ENCODE measurements around the gene SBNO2. TPM values are rescaled to one million over a fixed set of nuclear protein-coding genes. Genes with fewer than 3 reads are reported as not detected.

Gene SBNO2
- total RNA-seq, 1 experiment from 2014 or later: 46.3 TPM

DNA sequence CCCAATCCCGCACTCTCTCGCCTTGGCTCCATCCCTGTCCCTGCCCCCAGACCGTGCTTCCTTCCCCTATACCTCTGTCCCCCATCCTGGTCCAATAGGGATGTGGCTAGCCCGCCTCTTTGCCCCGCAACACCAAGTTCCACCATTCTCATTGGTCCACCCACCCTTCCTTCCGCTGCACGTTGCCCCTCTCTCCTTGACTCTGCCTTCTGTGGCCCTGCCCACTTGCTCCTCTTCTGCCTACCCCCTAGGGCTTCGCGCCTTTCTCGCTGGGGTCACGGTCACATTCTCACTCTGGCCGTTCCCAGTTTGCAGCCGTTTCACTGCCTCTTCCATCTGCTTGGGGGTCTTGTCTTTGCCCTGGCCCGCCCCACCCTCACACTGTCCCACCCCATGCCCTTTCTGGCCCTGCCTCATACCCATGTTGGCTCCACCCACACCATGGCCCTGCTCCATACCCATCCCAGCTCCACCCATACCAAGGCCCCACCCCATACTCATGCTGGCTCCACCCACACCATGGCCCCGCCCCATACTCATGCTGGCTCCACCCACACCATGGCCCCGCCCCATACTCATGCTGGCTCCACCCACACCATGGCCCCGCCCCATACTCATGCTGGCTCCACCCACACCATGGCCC is 111.6 kb downstream of the SBNO2 start:
- no peak overlapping the region for H2AK5ac ChIP-seq (ENCODE audit: insufficient read length, low read length)
- Mint-ChIP-seq H3K9me3 (no peaks in the 10 kb centered on the region), H3K4me3 (peak overlapping the region; percentile 14 to 72; a peak in 4 of 5 replicates), H3K27me3 (ENCODE audit: low read depth) (peaks cover 13% of the 10 kb centered on the region), H3K27ac (peak overlapping the region; percentile 23 to 99 (median 93); a peak in 5 of 7 replicates), H3K4me1 (peaks cover 11 to 32% of the 10 kb centered on the region in 2 experiments), H3K36me3 (ENCODE audit: insufficient read depth in 1 of 3, low read depth in 3 of 3) (peaks cover 0 to 5% (median under 1%) of the 10 kb centered on the region in 3 experiments; a peak in 1 of 7 replicates)
- peak overlapping the region; percentile 8 for H3K18ac ChIP-seq (ENCODE audit: insufficient read length, low read depth, low read length)
- DNase-seq: peak; percentile 72
- H4K20me1 ChIP-seq (ENCODE audit: control insufficient read depth, insufficient read depth, insufficient read length): no peaks in the 10 kb centered on the region
- peaks cover 21% of the 10 kb centered on the region for H3K23me2 ChIP-seq (ENCODE audit: insufficient read length, low read depth, low read length, poor library complexity, severe bottlenecking)
- no peak overlapping the region for H4K91ac ChIP-seq (ENCODE audit: insufficient read length, low read depth, low read length)
- no peak overlapping the region for H3K14ac ChIP-seq (ENCODE audit: insufficient read depth, low read length)
- H3K9me3 ChIP-seq (ENCODE audit: control insufficient read depth, low read depth, low read length): peaks cover 10% of the 10 kb centered on the region
- no peak overlapping the region for H3K56ac ChIP-seq (ENCODE audit: insufficient read length, low read depth, low read length)
- peaks cover 5% of the 10 kb centered on the region; the same call in 1 of the 2 replicates for H3K4me1 ChIP-seq (ENCODE audit: insufficient read depth, low read length)
- H3K79me1 ChIP-seq (ENCODE audit: insufficient read depth, low read depth, low read length, poor library complexity, severe bottlenecking): no peaks in the 10 kb centered on the region
- no peak overlapping the region for H2BK12ac ChIP-seq (ENCODE audit: insufficient read length, low read depth, low read length)
- no peak overlapping the region for H2BK5ac ChIP-seq (ENCODE audit: insufficient read length, low read length)
- no peaks in the 10 kb centered on the region for H3K79me2 ChIP-seq (ENCODE audit: insufficient read depth, low read length)
- no CpG with 5 or more reads among the region's 17 CpGs for WGBS (ENCODE audit: extremely low coverage, insufficient read length, low lambda C conversion rate)
- no peak overlapping the region for H2BK15ac ChIP-seq (ENCODE audit: low read depth, low read length)
- H3T11ph ChIP-seq (ENCODE audit: low read length): no peak overlapping the region
- H3K9ac ChIP-seq (ENCODE audit: extremely low read depth, insufficient read length, low read length): no peak overlapping the region
- H2AFZ ChIP-seq (ENCODE audit: low read length): no peak overlapping the region
- no peak overlapping the region for H2BK120ac ChIP-seq (ENCODE audit: low read depth, low read length, poor library complexity, severe bottlenecking)
- TF ChIP-seq CTCF (conservative IDR thresholded peaks at IDR 0.05): no peak
- no peak overlapping the region for H3K27ac ChIP-seq (ENCODE audit: insufficient read length, low read depth, low read length)
- no peak overlapping the region for H4K8ac ChIP-seq (replicated peaks; ENCODE audit: insufficient read length, low read depth, low read length)
- H4K5ac ChIP-seq (ENCODE audit: insufficient read length, low read depth, low read length): no peak overlapping the region
- no peak overlapping the region for H2BK20ac ChIP-seq (ENCODE audit: low read depth, low read length, poor library complexity, severe bottlenecking)
- H3K27me3 ChIP-seq (ENCODE audit: insufficient read depth, low read length): no peaks in the 10 kb centered on the region; the same call in 1 of the 2 replicates
- H3K4ac ChIP-seq (ENCODE audit: low read depth, low read length): no peak overlapping the region
- no peak overlapping the region for H3K4me2 ChIP-seq (ENCODE audit: insufficient read depth, insufficient read length, low read length)
- H3K23ac ChIP-seq (ENCODE audit: insufficient read length, low read depth, low read length): no peak overlapping the region
